HCT116 (cell line): ENCODE measurements around the gene GMDS. TPM values are rescaled to one million over a fixed set of nuclear protein-coding genes. Genes with fewer than 3 reads are reported as not detected.

Source experiments
- ATAC-seq: fragments of 200-7000 bp; cut with Tn5 transposase; 2 replicates; pipeline ENCODE4 v1.9.1; 2020; ENCODE audit warnings: mild to moderate bottlenecking, moderate library complexity
- BruUV-seq: library from RNA; stranded (reverse); fragments of 400-500 nt; replicated peaks from 2 replicates; lab custom pipeline; 2021; lab: Mats Ljungman, UMichigan
- CTCF ChIA-PET: fragments of 300-600 bp; sonication (Branson Sonifier 250); formaldehyde crosslinking; loops from one replicate; lab custom pipeline; 2021; ENCODE audit warnings: antibody characterized with exemption; lab: Charles Lee
- POLR2A ChIA-PET: fragments of 300-600, 350-600 bp; sonication (Branson Sonifier 250); formaldehyde crosslinking; loops from one replicate; lab custom pipeline; 2021; ENCODE audit warnings: antibody characterized with exemption; lab: Charles Lee
- RAD21 ChIA-PET, 2 experiments: fragments of 300-600 bp; sonication (Branson Sonifier 250); formaldehyde crosslinking; loops; one replicate each; lab custom pipeline; 2023; ENCODE audit warnings: low total read pairs in 2 of 2; ENCODE audit not compliant: uncharacterized antibody in 2 of 2, unreplicated experiment in 2 of 2, low non-redundant PET in 1 of 2; lab: Charles Lee
- DNase-seq: peaks from one replicate; pipeline ENCODE4 v3.0.0-alpha.2; 2010; ENCODE audit warnings: low read depth, low spot score
- H2AFZ ChIP-seq: fragments of 200-600 bp; shearing (Covaris generic), sonication (generic); 2 replicates; pipeline ENCODE4 v1.6.1; 2017; ENCODE audit warnings: low read depth, mixed run types, mixed read lengths, antibody characterized with exemption, low read length; ENCODE audit not compliant: poor library complexity, severe bottlenecking
- H3K27ac ChIP-seq: 2 replicates; pipeline ENCODE4 v1.5.1; 2012; ENCODE audit warnings: low read depth, low read length
- H3K27me3 ChIP-seq: fragments of 200-600 bp; sonication (generic); 2 replicates; pipeline ENCODE4 v1.6.1; 2016; ENCODE audit warnings: mixed run types, low read length, mixed read lengths; ENCODE audit not compliant: insufficient read depth
- H3K36me3 ChIP-seq, 2 experiments: fragments of 200-500 bp in 1 of 2; fragments of 200-600 bp in 1 of 2; sonication (Bioruptor generic) in 1 of 2; sonication (generic) in 1 of 2; 2 replicates each; pipeline versions ENCODE4 v1.5.1 to v1.6.1; 2014 to 2016; ENCODE audit warnings: low read length in 2 of 2, inconsistent platforms in 1 of 2, mixed read lengths in 1 of 2, mixed run types in 1 of 2; ENCODE audit not compliant: insufficient read depth in 2 of 2, control insufficient read depth in 1 of 2
- H3K4me1 ChIP-seq, 2 experiments: fragments of 200-600 bp in 1 of 2; sonication (generic) in 1 of 2; 2 replicates each; pipeline versions ENCODE4 v1.5.1 to v1.6.1; 2012 to 2017; ENCODE audit warnings: low read length in 2 of 2, inconsistent platforms in 1 of 2, mild to moderate bottlenecking in 1 of 2, mixed read lengths in 1 of 2, mixed run types in 1 of 2, moderate library complexity in 1 of 2; ENCODE audit not compliant: insufficient read depth in 2 of 2, control insufficient read depth in 1 of 2
- H3K4me2 ChIP-seq: fragments of 200-600 bp; sonication (generic); 2 replicates; pipeline ENCODE4 v1.6.1; 2017; ENCODE audit warnings: mixed run types, low read length, mixed read lengths
- H3K4me3 ChIP-seq, 2 experiments: fragments of 200-600 bp in 1 of 2; sonication (generic) in 1 of 2; replicated peaks in 1 of 2; 2 replicates each; pipeline ENCODE4 v1.5.1; 2011 to 2016; ENCODE audit warnings: low read length in 2 of 2, control low read depth in 1 of 2, low read depth in 1 of 2, mild to moderate bottlenecking in 1 of 2, mixed read lengths in 1 of 2, mixed run types in 1 of 2
- H3K79me2 ChIP-seq: fragments of 200-600 bp; sonication (generic); 2 replicates; pipeline ENCODE4 v1.6.1; 2017; ENCODE audit warnings: mild to moderate bottlenecking, mixed run types, low read length, moderate library complexity, mixed read lengths; ENCODE audit not compliant: insufficient read depth
- H3K9ac ChIP-seq: fragments of 200-600 bp; sonication (generic); 2 replicates; pipeline ENCODE4 v1.6.1; 2016; ENCODE audit warnings: low read length, mixed read lengths
- H3K9me2 ChIP-seq: fragments of 200-600 bp; sonication (generic), shearing (Covaris generic); 2 replicates; pipeline ENCODE4 v1.6.1; 2017; ENCODE audit warnings: mixed run types, mild to moderate bottlenecking, moderate library complexity; ENCODE audit not compliant: insufficient read depth
- H3K9me3 ChIP-seq, 2 experiments: fragments of 200-500 bp in 1 of 2; fragments of 200-600 bp in 1 of 2; sonication (Bioruptor generic) in 1 of 2; sonication (generic) in 1 of 2; 2 replicates each; pipeline ENCODE4 v1.6.1; 2014 to 2017; ENCODE audit warnings: low read length in 2 of 2, mixed read lengths in 2 of 2, inconsistent platforms in 1 of 2, low read depth in 1 of 2, mild to moderate bottlenecking in 1 of 2, mixed run types in 1 of 2, moderate library complexity in 1 of 2; ENCODE audit not compliant: control insufficient read depth in 1 of 2, insufficient read depth in 1 of 2
- H4K20me1 ChIP-seq: fragments of 200-600 bp; sonication (generic), shearing (Covaris generic); 2 replicates; pipeline ENCODE4 v1.6.1; 2017; ENCODE audit warnings: mixed run types, mild to moderate bottlenecking, moderate library complexity; ENCODE audit not compliant: insufficient read depth
- CEBPB ChIP-seq: IDR thresholded peaks from 2 replicates; pipeline ENCODE4 v1.6.1; 2012; ENCODE audit warnings: low read depth
- CTCF ChIP-seq, 3 experiments: fragments of 200-600 bp in 1 of 3; sonication (generic) in 1 of 3; IDR thresholded peaks in 2 of 3; conservative IDR thresholded peaks in 1 of 3; 2 replicates each; pipeline ENCODE4 v1.5.1; 2012 to 2017; ENCODE audit warnings: low read depth in 2 of 3, low read length in 2 of 3, antibody characterized with exemption in 1 of 3, borderline replicate concordance in 1 of 3, control low read depth in 1 of 3, mild to moderate bottlenecking in 1 of 3, mixed read lengths in 1 of 3, mixed run types in 1 of 3, moderate library complexity in 1 of 3; ENCODE audit not compliant: insufficient read depth in 1 of 3
- EGR1 ChIP-seq: IDR thresholded peaks from 2 replicates; pipeline ENCODE4 v1.6.1; 2012; ENCODE audit warnings: low read depth
- EZH2phosphoT487 ChIP-seq: fragments of 200-600 bp; IDR thresholded peaks from 2 replicates; pipeline ENCODE4 v1.6.1; 2018; ENCODE audit warnings: antibody characterized with exemption, borderline replicate concordance
- JUND ChIP-seq: IDR thresholded peaks from 2 replicates; pipeline ENCODE4 v1.6.1; 2012
- MAX ChIP-seq: IDR thresholded peaks from 2 replicates; pipeline ENCODE4 v1.6.1; 2012
- POLR2AphosphoS5 ChIP-seq: IDR thresholded peaks from 2 replicates; pipeline ENCODE4 v1.6.1; 2011; ENCODE audit warnings: mild to moderate bottlenecking, low read depth, low read length, moderate library complexity
- RAD21 ChIP-seq: IDR thresholded peaks from 2 replicates; pipeline ENCODE4 v1.6.1; 2012; ENCODE audit warnings: low read depth, mild to moderate bottlenecking
- REST ChIP-seq: IDR thresholded peaks from 2 replicates; pipeline ENCODE4 v1.6.1; 2012; ENCODE audit warnings: low read depth
- SP1 ChIP-seq: IDR thresholded peaks from 2 replicates; pipeline ENCODE4 v1.6.1; 2012; ENCODE audit warnings: low read depth
- TCF7L2 ChIP-seq: IDR thresholded peaks from 2 replicates; pipeline ENCODE4 v1.7.0; 2011; ENCODE audit warnings: borderline replicate concordance, inconsistent platforms; ENCODE audit not compliant: insufficient read depth, insufficient read length; ENCODE audit errors: extremely low read depth
- ZBTB33 ChIP-seq: IDR thresholded peaks from 2 replicates; pipeline ENCODE4 v1.6.1; 2011; ENCODE audit warnings: mild to moderate bottlenecking, low read length, moderate library complexity; ENCODE audit not compliant: insufficient replicate concordance; ENCODE audit errors: extremely low read depth
- ZFX ChIP-seq: fragments of 450-650 bp; IDR thresholded peaks from 2 replicates; pipeline ENCODE4 v1.6.1; 2017
- ZNF274 ChIP-seq: fragments of 200-500 bp; sonication (Bioruptor generic); IDR thresholded peaks from 2 replicates; pipeline ENCODE4 v1.6.1; 2014; ENCODE audit warnings: mild to moderate bottlenecking, low read depth, low read length, inconsistent platforms
- intact Hi-C: fragments of 100-400 bp; cut with micrococcal nuclease; formaldehyde crosslinking; loops from 2 replicates; pipeline ENCODE4 v1.10.0; 2022
- total RNA-seq: library from RNA; stranded (reverse); gene quantifications from one replicate; pipeline ENCODE4 v1.2.1, GENCODE V29; 2021; ENCODE audit not compliant: unreplicated experiment

The GMDS gene
- total RNA-seq, 1 experiment from 2014 or later = 34.4 TPM

- TF ChIP-seq REST (no peak), ZBTB33 (no peak), JUND (no peak), CEBPB (no peak)
These were observed 223.7 kb downstream of the GMDS start (continued) for GRCh38 chr6:2021713-2022125.

- DNase-seq (no peak), ATAC-seq (no peak)
- no peaks in the 10 kb centered on the region for H4K20me1 ChIP-seq
- H2AFZ ChIP-seq = no peak overlapping the region
- no peaks in the 10 kb centered on the region for H3K79me2 ChIP-seq
- H3K4me3 ChIP-seq = no peak overlapping the region
- ChIA-PET POLR2A (no interaction called here), CTCF (no interaction called here), RAD21 (no interaction called here)
- no TSS peak for BruUV-seq
- no peaks in the 10 kb centered on the region for H3K4me1 ChIP-seq
- no peaks in the 10 kb centered on the region for H3K27me3 ChIP-seq
- H3K9me3 ChIP-seq = no peaks in the 10 kb centered on the region
- intact Hi-C loops = no loop called here
- no peak overlapping the region for H3K27ac ChIP-seq
- H3K9ac ChIP-seq = no peak overlapping the region
- no peaks in the 10 kb centered on the region for H3K9me2 ChIP-seq
- H3K4me2 ChIP-seq = no peak overlapping the region
- H3K36me3 ChIP-seq = no peaks in the 10 kb centered on the region
- no peak for TF ChIP-seq MAX
- no peak for TF ChIP-seq TCF7L2
- TF ChIP-seq CTCF (IDR thresholded peaks at IDR 0.05 in 2 of 3, conservative IDR thresholded peaks at IDR 0.05 in 1 of 3; ENCODE audit: borderline replicate concordance in 1 of 3, insufficient read depth in 1 of 3, low read depth in 2 of 3, low read length in 2 of 3) = no peak
- TF ChIP-seq ZFX = no peak
- no peak for TF ChIP-seq SP1
- no peak for TF ChIP-seq EGR1
- no peak for TF ChIP-seq REST
- TF ChIP-seq EZH2phosphoT487 = no peak
- TF ChIP-seq RAD21 = no peak
- no peak for TF ChIP-seq POLR2AphosphoS5
- no peak for TF ChIP-seq ZNF274
These were observed 224.5 kb downstream of the GMDS start for GRCh38 chr6:2020909-2021308.
